GM19328 (cell line): ENCODE measurements around the gene ISG20L2.
"Not testable (repeated sequence)": the region's sequence is repeated elsewhere in the genome, so short reads cannot be mapped to it uniquely, and the experiment has no call there.

Experiments used
- ATAC-seq: cut with Tn5 transposase; IDR thresholded peaks from one replicate; pipeline ENCODE4 v1.9.1; 2021; ENCODE audit warnings: mild to moderate bottlenecking, moderate library complexity; ENCODE audit not compliant: unreplicated experiment

Gene ISG20L2, protein sequence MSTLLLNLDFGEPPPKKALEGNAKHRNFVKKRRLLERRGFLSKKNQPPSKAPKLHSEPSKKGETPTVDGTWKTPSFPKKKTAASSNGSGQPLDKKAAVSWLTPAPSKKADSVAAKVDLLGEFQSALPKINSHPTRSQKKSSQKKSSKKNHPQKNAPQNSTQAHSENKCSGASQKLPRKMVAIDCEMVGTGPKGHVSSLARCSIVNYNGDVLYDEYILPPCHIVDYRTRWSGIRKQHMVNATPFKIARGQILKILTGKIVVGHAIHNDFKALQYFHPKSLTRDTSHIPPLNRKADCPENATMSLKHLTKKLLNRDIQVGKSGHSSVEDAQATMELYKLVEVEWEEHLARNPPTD

DNA sequence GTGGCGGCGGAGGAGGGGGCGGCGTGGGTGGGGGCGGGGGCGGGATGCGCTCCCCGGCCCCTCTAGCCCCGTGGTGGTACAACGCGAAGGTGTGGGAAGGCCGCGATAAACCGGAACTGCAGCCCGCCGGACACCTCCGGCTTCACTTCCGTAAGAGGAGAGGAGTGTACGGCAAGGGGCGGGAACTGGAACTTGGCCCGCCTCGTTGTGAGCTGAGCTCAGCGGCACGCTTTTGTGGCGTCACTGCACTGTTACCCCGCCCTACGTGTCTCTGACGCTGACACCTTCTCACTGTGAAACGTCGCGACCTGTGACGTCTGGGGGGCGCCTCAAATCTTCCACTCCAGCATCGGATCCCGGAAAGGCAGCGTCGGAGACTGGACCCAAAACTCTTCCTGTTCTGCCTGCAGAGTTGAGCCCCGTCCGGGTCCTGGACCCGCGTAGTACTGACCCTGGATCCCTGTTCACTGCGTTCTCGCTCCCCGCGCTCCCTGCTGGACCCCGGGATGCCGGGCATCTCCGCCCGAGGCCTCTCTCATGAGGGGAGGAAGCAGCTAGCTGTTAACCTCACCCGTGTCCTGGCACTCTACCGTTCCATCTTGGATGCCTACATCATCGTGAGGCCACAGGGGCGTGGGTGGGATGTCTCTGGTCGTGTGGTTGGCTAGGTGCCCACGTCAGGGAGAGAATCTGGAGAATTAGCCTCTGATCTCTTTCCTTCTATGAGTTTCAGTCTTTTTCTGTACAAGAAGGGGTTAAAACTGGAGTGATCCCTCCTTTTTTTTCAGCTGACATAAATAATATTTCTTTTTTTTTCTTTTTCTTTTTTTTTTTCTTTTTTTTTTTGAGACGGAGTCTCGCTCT, at the start of gene ISG20L2:
TSS of gene ISG20L2 (minus strand) at position 168 of the 864 bp plus-strand sequence. CDS start 1,114 bp downstream, outside the sequence.
- peak; percentile 89 for ATAC-seq

DNA sequence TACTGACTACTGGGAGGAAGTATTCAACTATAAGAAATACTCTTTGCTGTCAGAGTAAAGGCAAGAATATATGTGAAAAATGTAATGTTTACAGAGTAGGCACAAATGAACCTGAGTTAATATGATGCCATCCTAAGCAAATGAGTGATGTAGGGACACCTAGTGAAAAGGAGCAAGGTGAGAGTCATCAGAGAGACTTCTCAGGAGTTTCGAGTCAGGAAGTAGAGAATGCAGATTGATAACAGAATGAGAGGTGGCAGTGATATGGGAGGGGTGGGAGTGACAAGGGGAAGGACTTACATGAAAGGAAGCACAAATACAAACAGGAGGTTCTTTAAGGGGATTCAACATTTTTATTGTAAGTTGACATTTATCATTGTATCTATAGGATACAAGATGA, 49.0 kb upstream of the ISG20L2 start:
- no peak for ATAC-seq

DNA sequence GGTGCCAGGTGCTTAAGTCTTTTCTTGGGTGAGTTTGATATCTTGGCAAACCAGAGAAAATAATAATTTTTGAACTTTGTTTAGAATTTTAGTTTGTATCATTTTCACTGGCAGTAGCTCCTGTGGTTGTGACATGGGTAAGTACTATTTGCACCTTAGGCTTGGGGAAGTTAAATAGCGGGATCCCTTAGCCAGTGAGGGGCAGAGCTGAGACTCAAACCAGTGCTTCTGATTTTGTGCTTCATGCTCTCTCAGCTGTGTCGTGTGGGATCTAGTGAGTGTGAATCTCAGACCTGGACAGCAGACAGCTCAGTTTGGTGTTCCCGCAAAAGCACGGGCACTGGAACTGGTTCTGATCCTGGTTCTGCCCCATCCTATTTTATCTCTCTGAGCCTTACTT, 48.4 kb upstream of the ISG20L2 start:
- ATAC-seq = no peak

DNA sequence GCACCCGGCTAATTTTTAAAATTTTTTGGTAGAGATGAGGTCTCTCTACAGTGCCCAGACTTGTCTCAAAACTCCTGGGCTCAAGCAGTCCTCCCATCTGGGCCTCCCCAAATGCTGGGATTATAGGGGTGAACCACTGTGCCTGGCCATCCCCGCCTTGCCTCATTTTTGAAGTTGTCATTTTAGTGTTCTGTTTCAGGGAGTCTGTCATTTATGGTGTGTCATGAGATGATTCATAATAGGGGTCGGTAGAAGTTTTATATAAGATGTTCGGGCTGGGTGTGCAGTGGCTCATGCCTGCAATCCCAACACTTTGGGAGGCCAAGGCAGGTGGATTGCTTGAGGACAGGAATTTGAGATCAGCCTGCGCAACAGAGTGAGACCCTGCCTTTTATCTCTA, 47.2 kb upstream of the ISG20L2 start:
- no peak for ATAC-seq

DNA sequence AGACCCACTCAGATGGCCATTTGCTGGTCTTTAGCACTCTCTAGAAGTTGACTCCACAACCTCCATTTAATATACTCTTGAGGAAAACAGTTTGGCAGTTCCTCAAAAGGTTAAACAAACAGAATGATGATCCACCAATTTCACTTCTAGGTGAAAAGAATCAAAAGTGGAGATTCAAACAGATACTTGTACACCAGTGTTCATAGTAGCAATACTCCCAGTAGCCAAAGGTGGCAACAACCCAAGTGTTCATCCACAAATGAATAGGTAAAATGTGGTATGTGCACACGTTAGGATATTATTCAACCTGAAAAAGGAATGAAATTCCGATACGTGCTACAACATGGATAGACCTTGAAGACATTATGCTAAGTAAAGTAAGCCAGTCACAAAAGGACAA, 45.0 kb upstream of the ISG20L2 start:
- no peak for ATAC-seq

DNA sequence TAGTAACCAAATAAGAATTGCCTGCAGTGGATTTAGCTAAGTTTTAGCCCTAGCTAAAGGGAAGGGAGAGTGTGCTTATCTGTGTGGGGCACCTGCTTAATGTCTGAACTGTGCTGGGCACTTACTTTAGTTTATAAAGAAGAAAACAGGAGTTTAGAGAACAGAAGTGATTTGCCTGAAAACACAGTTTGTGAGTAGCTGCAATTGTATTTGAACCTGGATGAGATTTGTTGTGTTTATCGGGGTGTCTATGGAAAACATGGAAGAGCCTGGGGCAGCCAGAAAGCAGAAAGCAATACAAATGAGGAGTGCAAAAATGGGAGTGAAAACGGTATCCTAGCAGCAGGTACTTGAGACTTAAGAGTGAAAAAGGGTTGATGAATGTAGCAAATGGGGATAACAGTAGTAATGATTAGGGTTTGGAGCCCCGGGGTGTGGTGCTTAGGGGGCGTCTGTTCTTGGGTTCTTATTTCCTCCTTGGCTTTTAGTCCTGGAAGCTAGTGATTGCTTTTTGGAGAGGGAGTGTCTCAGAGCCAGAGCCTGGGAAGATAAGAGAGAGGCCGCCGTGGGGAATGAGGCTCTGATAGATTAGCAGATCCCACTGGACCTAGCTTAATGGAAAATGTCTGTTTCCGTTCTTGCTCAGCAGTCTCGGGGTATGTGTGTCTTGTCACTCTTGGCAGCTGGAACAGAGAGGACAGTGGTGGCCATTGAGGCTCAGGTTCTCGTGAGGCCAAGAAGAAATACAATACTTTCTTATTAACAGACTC, 44.3 kb upstream of the ISG20L2 start:
- no peak for ATAC-seq

DNA sequence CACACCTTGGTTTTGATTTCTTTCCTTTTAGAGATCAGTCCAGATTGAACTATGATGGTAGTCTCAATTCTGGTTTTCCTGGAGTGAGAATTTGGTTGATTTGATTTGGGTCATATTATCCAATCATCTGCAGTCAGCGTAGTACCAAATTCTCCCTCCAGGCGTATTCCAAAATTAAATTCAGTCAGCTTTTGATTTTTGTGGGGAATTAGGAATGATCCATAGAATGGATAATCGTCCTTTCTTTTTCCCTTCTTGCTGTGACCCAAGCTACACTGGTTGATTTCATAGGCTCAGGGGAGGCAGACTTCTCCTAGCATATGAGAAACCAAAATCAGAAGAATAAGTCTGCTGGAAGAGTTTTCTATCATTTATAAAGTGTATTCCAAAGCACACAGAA, 43.7 kb upstream of the ISG20L2 start:
- ATAC-seq = no peak

DNA sequence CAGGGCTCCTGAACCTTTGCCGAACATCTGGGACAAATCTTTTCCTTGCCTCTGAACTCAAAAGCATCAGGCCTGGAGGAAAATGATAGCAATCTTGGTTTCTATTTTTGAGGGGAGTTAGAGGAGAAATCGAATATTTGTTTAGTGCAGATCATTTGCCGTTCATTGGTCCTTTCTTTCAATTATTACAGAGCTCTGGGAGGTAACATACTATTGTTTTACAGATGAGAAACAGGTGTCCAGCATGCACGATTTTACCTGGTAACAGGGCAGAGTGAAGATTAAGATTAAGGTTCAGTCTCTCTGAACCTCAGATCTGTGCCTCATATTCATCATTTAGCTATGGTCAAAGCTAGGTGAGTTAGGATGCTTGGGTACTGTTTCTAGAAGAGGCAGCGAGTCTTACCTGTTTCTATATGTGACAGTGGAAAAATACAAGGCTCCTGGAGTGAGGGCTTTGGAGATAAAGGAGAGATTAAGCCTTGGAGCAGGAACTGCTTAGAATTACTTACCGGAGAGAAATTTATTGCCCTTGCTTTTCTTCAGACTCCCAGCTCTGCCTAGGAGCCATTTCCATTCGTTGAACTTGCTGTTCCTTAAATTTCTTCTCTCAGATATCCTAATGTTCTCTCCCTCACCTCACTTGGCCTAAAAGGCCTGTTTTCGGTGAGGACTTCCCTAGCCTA, 40.2 kb upstream of the ISG20L2 start:
- ATAC-seq = no peak

DNA sequence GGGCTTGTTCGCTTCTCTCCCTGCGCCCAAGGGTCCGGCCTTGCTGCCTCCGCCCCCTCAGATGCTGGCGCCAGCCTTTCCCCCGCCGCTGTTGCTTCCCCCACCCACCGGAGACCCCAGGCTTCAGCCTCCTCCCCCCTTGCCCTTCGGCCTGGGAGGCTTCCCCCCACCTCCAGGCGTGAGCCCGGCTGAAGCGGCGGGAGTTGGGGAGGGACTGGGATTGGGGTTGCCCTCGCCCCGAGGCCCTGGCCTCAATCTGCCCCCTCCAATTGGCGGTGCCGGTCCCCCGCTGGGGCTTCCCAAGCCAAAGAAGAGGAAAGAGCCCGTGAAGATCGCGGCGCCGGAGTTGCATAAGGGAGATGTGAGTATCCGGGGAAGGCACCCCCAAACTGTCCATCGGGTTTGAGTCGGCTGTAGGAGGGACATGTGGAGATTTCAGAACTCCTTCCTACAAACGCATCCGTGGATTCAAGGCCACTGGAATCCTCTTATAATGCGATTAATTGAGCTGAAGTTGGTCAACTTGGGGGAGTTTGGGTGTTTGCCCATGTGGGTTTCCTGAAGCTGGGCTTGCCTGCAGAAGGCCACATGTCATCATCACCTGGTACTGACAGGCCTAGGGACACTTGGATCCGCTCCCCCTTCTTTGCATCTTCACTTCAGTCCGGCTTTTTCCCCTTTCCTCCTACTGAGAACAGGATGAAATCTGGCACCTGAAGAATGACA, 39.5 kb upstream of the ISG20L2 start:
- ATAC-seq = no peak

DNA sequence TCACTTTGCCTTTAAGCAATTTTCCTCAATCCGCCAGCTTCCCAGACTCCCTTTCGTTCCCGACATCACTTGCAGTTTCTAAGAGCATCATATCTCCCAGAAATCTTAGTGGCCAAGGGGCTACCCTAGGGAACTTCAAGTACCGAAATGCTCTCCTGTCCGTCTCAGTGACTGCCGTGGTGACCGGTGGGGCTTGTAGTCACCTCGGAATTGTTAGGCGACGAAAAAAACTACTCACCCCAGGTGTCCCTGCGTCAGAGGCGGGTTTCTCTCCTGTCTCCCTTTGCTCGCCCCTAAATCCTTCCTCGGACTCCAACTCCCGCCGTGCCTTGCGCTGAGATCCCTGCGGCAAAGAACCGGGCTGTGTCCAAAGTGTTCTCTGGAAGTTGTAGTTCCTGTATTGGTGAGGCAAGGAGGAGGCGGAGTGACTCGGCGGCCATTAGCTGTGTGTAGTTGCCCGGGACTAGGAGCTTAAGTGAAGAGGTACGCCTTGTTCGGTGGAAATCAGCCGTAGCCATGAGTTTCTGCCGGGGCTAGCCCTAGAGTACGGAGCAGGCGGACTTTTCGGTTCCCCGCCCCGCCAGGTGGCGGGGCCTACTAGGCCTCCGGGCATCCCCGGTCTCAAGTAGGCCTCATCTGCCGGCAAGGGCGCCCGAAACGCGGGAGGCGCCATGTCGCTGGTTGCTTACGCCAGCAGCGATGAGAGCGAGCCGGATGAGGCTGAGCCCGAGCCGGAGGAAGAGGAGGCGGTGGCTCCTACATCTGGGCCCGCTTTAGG, 38.7 kb upstream of the ISG20L2 start, which contains the start of gene PRCC:
TSS of gene PRCC (plus strand) at position 435 of the 778 bp plus-strand sequence. CDS start at position 672, 237 bp downstream.
- ATAC-seq = peak; percentile 89

DNA sequence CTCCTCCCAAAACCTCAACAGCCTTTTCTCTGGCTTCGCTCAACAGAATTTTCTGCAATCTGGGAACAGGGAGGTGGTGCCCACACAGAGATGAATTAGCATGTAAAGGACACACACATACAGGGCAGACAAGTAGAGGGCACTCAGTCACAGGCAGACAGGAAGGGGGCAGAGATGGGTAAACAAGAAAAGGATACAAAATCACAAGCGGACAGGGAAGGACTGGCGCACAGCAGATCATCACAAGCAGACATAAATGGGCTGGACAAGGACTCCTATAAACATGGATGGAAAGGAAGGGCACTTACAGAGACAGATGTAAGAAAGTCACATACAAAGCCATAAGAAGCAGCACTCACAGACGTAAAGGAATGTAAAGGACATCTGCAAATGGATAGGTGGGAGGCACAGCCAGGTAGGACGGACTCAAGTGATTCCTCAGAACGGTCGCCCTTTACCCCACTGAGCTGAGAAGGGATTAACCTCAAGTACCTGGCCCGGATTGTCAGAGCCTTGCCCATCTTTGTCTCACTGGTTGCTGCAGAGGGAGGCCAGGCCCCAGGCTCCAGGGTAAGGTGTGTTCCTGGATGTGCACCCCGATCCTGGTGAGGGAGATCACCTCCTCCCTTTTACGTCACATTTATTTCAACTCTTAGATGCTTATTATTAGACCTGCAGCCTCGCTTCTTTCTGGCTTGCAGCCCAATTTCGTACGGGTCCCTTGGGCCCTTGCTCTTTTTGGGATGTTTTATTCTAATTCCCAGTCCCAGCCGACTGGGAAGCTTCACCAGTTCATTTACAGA, 37.9 kb upstream of the ISG20L2 start:
- ATAC-seq = peak; percentile 9

DNA sequence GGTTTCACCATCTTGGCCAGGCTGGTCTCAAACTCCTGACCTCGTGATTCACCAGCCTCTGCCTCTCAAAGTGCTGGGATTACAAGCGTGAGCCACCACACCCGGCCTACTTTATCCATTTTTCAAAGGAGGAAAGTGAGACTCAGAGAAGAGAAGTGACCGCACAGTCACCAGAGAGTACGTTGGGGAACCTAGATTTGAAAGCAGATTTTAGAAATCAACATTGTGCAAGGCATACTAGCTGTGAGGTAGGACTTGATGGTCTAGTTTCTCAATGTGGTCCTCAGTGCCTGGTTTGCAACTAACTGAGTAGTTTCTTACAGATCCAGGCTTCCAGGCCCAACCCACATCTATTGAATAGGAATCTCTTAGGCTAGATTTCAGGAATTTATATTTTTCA, 37.1 kb upstream of the ISG20L2 start:
- no peak for ATAC-seq

DNA sequence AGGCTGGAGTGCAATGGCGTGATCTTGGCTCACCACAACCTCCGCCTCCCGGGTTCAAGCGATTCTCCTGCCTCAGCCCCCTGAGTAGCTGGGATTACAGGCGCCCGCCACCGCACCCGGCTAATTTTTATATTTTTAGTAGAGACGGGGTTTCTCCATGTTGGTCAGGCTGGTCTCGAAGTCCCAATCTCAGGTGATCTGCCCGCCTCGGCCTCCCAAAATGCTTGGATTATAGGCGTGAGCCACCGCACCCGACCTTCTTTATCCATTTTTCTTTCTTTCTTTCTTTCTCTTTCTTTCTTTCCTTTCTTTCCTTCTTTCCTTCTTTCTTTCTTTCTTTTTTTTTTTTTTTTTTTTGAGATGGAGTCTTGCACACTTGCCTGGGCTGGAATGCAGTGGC, 36.6 kb upstream of the ISG20L2 start:
- not testable (repeated sequence) for ATAC-seq

DNA sequence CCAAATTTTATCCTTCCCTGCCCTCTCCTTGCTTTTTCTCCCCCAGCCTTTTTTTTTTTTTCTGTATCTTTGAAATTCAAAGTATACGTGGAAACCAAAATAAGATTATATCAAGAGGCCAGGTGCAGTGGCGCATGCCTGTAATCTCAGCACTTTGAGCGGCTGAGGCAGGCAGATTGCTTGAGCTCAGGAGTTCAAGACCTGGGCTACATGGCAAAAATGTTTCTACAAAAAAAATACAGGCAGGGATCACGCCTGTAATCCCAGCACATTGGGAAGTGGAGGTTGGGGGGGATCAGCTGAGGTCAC, 32.2 kb upstream of the ISG20L2 start:
- no peak for ATAC-seq

DNA sequence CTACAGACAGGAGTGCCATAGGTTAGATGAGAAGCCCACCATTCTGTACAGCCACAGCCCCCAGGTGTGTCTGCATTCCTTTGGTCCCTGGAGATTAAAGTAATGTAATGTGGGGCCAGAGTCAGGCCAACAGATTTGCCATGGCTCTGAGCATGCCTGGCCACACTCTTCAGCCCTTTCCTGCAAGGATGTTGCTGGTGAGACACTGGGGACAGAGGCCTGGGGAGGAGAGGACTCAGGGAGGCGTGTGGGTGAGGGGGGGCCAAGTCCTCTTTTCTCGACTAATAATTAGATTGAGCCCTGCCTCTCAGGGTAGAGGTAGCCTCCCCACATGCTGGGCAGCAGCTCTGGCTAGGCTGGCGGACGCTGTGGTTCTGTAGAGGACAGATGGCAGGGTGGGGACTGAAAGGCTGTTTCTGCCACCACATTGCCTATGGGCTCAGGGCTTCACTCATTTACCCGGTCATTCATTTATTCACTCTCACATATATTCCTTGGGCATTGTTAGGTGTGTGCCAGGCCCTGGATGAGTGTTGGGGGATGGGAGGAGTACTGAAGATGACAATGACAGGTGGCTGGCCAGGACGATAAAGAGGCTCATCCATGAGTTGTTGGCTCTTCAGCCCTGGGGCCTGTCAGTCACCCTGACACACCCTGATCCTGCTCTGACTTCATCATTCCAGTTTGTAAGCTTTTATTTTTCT, 31.7 kb upstream of the ISG20L2 start:
- ATAC-seq = no peak

DNA sequence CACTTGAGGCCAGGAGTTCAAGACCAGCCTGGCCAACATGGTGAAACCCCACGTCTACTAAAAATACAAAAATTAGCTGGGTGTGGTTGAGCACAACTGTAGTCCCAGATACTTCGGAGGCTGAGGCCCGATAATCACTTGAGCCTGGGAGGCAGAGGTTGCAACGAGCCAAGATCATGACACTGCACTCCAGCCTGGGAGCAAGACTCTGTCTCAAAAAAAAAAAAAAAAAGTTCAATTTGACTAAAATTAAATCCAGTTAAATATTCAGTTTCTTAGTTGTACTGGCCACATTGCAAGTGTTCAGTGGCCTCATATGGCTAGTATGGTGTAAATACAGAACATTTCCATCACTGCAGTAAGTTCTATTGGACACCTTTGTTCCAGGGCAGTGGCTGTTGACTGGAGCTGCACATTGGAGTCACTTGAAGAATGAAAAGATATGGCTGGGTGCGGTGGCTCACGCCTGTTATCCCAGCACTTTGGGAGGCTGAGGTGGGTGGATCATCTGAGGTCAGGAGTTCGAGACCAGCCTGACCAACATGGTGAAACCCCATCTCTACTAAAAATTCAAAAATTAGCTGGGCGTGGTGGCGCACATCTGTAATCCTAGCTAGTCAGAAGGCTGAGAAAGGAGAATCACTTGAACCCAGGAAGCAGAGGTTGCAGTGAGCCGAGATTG, 29.1 kb upstream of the ISG20L2 start:
- ATAC-seq = not testable (repeated sequence)

DNA sequence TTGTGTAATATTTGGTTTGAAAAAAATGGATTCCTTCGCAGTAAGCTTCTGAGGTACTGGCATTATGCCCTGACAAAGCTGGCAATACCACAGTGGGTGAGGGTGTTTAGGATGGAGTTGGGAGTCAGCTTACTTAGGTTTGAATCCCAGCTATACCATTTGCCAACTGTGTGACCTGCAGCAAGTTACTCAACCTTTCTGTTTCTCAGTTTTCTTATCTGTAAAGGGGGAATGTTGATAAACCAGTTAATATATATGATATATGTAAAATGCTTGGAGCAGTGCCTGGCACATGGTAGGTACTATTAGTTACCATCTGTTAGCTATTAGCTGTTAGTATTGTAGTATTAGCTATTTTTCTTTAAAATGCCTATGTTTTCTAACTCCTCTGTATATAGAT, 27.8 kb upstream of the ISG20L2 start:
- ATAC-seq = no peak
